K562 (cell line): Measurements from ENCODE around the gene SBK3. TPM values are rescaled to one million over a fixed set of nuclear protein-coding genes. Genes with fewer than 3 reads are reported as not detected.

Source experiments
- ATAC-seq: fragments of 200-7000 bp; cut with Tn5 transposase; 3 replicates; pipeline ENCODE4 v1.9.1; 2020; ENCODE audit warnings: moderate library complexity
- BruUV-seq: library from RNA; stranded (reverse); fragments of 400-500 nt; replicated peaks from 2 replicates; lab custom pipeline; 2021; lab: Mats Ljungman, UMichigan
- CTCF ChIA-PET: fragments of 300-600 bp; formaldehyde crosslinking; extraction: SDS; loops from one replicate; lab custom pipeline; 2021; ENCODE audit warnings: low intra/inter-chr PET ratio; lab: Yijun Ruan, JAX
- POLR2A ChIA-PET: fragments of 300-600, 350-650 bp; sonication (Branson Sonifier 250); formaldehyde crosslinking; extraction: SDS; loops from one replicate; lab custom pipeline; 2021; ENCODE audit warnings: antibody characterized with exemption, inconsistent platforms; lab: Yijun Ruan, JAX
- DNase-seq, 4 experiments: peaks; one replicate each; pipeline versions ENCODE4 v3.0.0 to v3.0.0-alpha.2; 2011 to 2018; ENCODE audit warnings: low spot score in 3 of 4, mixed read lengths in 3 of 4; ENCODE audit errors: extremely low read depth in 1 of 4
- FAIRE-seq: peaks from 2 replicates; lab custom pipeline; 2011; peaks lifted over from hg19 to GRCh38; lab: Jason Lieb, UNC
- H2AFZ ChIP-seq: 2 replicates; pipeline ENCODE4 v1.6.0; 2011; ENCODE audit warnings: low read depth, low read length, control low read depth, inconsistent platforms
- H3K27ac ChIP-seq: fragments of 200-600 bp; 3 replicates; pipeline ENCODE4 v1.8.0; 2011; ENCODE audit warnings: low read depth, mild to moderate bottlenecking, control low read depth, inconsistent platforms, low read length, moderate library complexity, mixed read lengths; ENCODE audit errors: extremely low read depth
- H3K27me3 ChIP-seq, 2 experiments: fragments of 300-600 bp in 1 of 2; 2 replicates in 1 of 2; 3 replicates in 1 of 2; pipeline versions ENCODE4 v1.6.0 to v1.8.0; 2011; ENCODE audit warnings: inconsistent platforms in 2 of 2, low read length in 2 of 2, mild to moderate bottlenecking in 1 of 2, mixed read lengths in 1 of 2, moderate library complexity in 1 of 2; ENCODE audit not compliant: control insufficient read depth in 2 of 2, insufficient read depth in 2 of 2
- H3K36me3 ChIP-seq: fragments of 300-600 bp; 3 replicates; pipeline ENCODE4 v1.8.0; 2011; ENCODE audit warnings: mild to moderate bottlenecking, low read length, inconsistent platforms; ENCODE audit not compliant: control insufficient read depth, insufficient read depth
- H3K4me1 ChIP-seq, 2 experiments: fragments of 200-600 bp in 1 of 2; replicated peaks in 1 of 2; 2 replicates in 1 of 2; 3 replicates in 1 of 2; pipeline versions ENCODE4 v1.5.1 to v1.8.0; 2011; ENCODE audit warnings: inconsistent platforms in 2 of 2, low read length in 2 of 2, mild to moderate bottlenecking in 1 of 2, mixed read lengths in 1 of 2, moderate library complexity in 1 of 2; ENCODE audit not compliant: control insufficient read depth in 2 of 2, insufficient read depth in 2 of 2
- H3K4me2 ChIP-seq: 2 replicates; pipeline ENCODE4 v1.6.1; 2011; ENCODE audit warnings: low read length, control low read depth, inconsistent platforms, mixed read lengths; ENCODE audit not compliant: insufficient read depth
- H3K4me3 ChIP-seq: fragments of 200-600 bp; sonication (generic), shearing (Covaris generic); 2 replicates; pipeline ENCODE4 v1.5.1; 2016; ENCODE audit warnings: control low read depth, inconsistent platforms
- H3K79me2 ChIP-seq: fragments of 200-600 bp; 3 replicates; pipeline ENCODE4 v1.8.0; 2011; ENCODE audit warnings: low read length, inconsistent platforms; ENCODE audit not compliant: control insufficient read depth, insufficient read depth
- H3K9ac ChIP-seq, 2 experiments: 2 replicates each; pipeline versions ENCODE4 v1.6.0 to v1.6.1; 2011; ENCODE audit warnings: low read depth in 2 of 2, low read length in 2 of 2, control low read depth in 1 of 2, inconsistent platforms in 1 of 2, mild to moderate bottlenecking in 1 of 2, mixed read lengths in 1 of 2; ENCODE audit not compliant: insufficient read depth in 1 of 2
- H3K9me1 ChIP-seq: one replicate; pipeline ENCODE4 v1.6.0; 2011; ENCODE audit warnings: inconsistent platforms, mild to moderate bottlenecking, low read length, moderate library complexity; ENCODE audit not compliant: control insufficient read depth, insufficient read depth
- H3K9me3 ChIP-seq: replicated peaks from 2 replicates; pipeline ENCODE4 v1.5.1; 2011; ENCODE audit warnings: low read depth, low read length, inconsistent platforms; ENCODE audit not compliant: control insufficient read depth, insufficient read depth
- H4K20me1 ChIP-seq: replicated peaks from 2 replicates; pipeline ENCODE4 v1.6.1; 2011; ENCODE audit warnings: low read length, inconsistent platforms, mixed read lengths; ENCODE audit not compliant: control insufficient read depth, insufficient read depth
- CHD1 ChIP-seq: fragments of 200-600 bp; sonication (generic); IDR thresholded peaks from one replicate; pipeline ENCODE4 v1.6.1; 2012; ENCODE audit warnings: mild to moderate bottlenecking, moderate library complexity, low read length, inconsistent platforms
- EZH2 ChIP-seq: IDR thresholded peaks from 2 replicates; pipeline ENCODE4 v1.6.1; 2012; ENCODE audit warnings: low read depth, mild to moderate bottlenecking, inconsistent platforms, low read length, borderline replicate concordance
- KDM1A ChIP-seq, 2 experiments: fragments of 450-650 bp; IDR thresholded peaks; 2 replicates each; pipeline ENCODE4 v1.6.1; 2016; ENCODE audit warnings: mild to moderate bottlenecking in 2 of 2
- NUFIP1 ChIP-seq: fragments of 450-650 bp; IDR thresholded peaks from 2 replicates; pipeline ENCODE4 v1.6.1; 2018; ENCODE audit not compliant: partially characterized antibody
- PTRF ChIP-seq: fragments of 450-650 bp; IDR thresholded peaks from 2 replicates; pipeline ENCODE4 v1.6.1; 2016; ENCODE audit warnings: mild to moderate bottlenecking, missing genetic modification characterization, missing compliant biosample characterization
- WGBS: fragments of 100-300 bp; shearing (Covaris generic); methylation state at CpG from one replicate; pipeline ENCODE4 v1.1.6; 2016; ENCODE audit warnings: low coverage, mixed read lengths; ENCODE audit not compliant: insufficient coverage; ENCODE audit errors: missing lambda C conversion rate; 5-methylcytosine and 5-hydroxymethylcytosine counted together
- in situ Hi-C: fragments of 300-500 bp; cut with MboI; formaldehyde crosslinking; loops from 4 replicates; pipeline ENCODE4 v1.15.0; 2018; ENCODE audit warnings: inconsistent platforms, mixed read lengths
- intact Hi-C: fragments of 100-400 bp; cut with micrococcal nuclease; formaldehyde crosslinking; loops from 2 replicates; pipeline ENCODE4 v1.14.2; 2022
- polyA plus RNA-seq, 8 experiments: library from polyadenylated mRNA; depleted of rRNA in 4 of 8; stranded (reverse) in 5 of 8; unstranded in 3 of 8; fragments of >200 nt; fragmentation: Nextera tagmentation in 2 of 8; fragmentation: Illumina TruSeq in 1 of 8; extraction: Ambion mirVana in 2 of 8; extraction: Trizol in 1 of 8; gene quantifications; 2 replicates each; pipeline versions ENCODE4 v1.2.1 to v1.2.3, GENCODE V29; 2011 to 2014; ENCODE audit warnings: inconsistent platforms in 1 of 8, missing spikeins in 1 of 8
- total RNA-seq, 7 experiments: library from RNA; depleted of rRNA in 6 of 7; stranded (reverse); fragments of >200 nt in 6 of 7; fragmentation: Illumina TruSeq in 2 of 7; extraction: Trizol in 2 of 7; gene quantifications; 2 replicates each; pipeline versions ENCODE4 v1.2.1 to v1.2.3, GENCODE V29; 2011 to 2021; ENCODE audit warnings: low replicate concordance in 1 of 7
- TF ChIP-seq, protein P1 (sequence below): fragments of 450-650 bp; IDR thresholded peaks from 2 replicates; pipeline ENCODE4 v1.6.1; 2016; ENCODE audit warnings: borderline replicate concordance

The SBK3 gene
- total and polyA plus RNA-seq, 9 of the 15 experiments (the other 6 are each of a cell fraction or from before 2014, with no cell fraction given), result 0.11 to 0.43 (median 0.13) TPM; not detected in 6

GRCh38 chr19:55578031-55578760 lies 32.9 kb upstream of the SBK3 start:
- no peak overlapping the region for H3K27ac ChIP-seq
- H2AFZ ChIP-seq, result no peak overlapping the region
- H3K4me2 ChIP-seq, result no peak overlapping the region
- H3K36me3 ChIP-seq, result peaks cover 12% of the 10 kb centered on the region; the same call in 2 of the 3 replicates
- FAIRE-seq (no peak), DNase-seq (no peak), ATAC-seq (no peak)
- H3K9ac ChIP-seq, result no peak overlapping the region; a peak in 1 of 4 replicates
- H3K4me1 ChIP-seq, result peaks cover 9 to 25% of the 10 kb centered on the region in 2 experiments; a peak in 3 of 5 replicates
- TF ChIP-seq, protein P1, sequence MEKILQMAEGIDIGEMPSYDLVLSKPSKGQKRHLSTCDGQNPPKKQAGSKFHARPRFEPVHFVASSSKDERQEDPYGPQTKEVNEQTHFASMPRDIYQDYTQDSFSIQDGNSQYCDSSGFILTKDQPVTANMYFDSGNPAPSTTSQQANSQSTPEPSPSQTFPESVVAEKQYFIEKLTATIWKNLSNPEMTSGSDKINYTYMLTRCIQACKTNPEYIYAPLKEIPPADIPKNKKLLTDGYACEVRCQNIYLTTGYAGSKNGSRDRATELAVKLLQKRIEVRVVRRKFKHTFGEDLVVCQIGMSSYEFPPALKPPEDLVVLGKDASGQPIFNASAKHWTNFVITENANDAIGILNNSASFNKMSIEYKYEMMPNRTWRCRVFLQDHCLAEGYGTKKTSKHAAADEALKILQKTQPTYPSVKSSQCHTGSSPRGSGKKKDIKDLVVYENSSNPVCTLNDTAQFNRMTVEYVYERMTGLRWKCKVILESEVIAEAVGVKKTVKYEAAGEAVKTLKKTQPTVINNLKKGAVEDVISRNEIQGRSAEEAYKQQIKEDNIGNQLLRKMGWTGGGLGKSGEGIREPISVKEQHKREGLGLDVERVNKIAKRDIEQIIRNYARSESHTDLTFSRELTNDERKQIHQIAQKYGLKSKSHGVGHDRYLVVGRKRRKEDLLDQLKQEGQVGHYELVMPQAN, result no peak
- no peak for TF ChIP-seq PTRF (tag)
- TF ChIP-seq CHD1, result no peak
- no peak for TF ChIP-seq EZH2
- TF ChIP-seq NUFIP1, result no peak
- no peak for TF ChIP-seq KDM1A (IDR thresholded peaks at IDR 0.05)
- in situ Hi-C loops (no loop called here), intact Hi-C loops (no loop called here)
- H4K20me1 ChIP-seq, result no peaks in the 10 kb centered on the region
- ChIA-PET CTCF (no interaction called here), POLR2A (no interaction called here)
- H3K9me1 ChIP-seq, result no peaks in the 10 kb centered on the region
- peaks cover 12% of the 10 kb centered on the region for H3K79me2 ChIP-seq
- BruUV-seq, result no TSS peak
- H3K27me3 ChIP-seq, result no peaks in the 10 kb centered on the region
- H3K4me3 ChIP-seq, result no peak overlapping the region
- no peaks in the 10 kb centered on the region for H3K9me3 ChIP-seq
- WGBS, result 100% methylated on average over 1 of the region's 83 CpGs
